SK-N-SH treated with all-trans-retinoic acid at 6 μM for 48 hours (cell line): Measurements from ENCODE around the gene ADK.

Experiments used
- ATAC-seq: fragments of 200-7000 bp; cut with Tn5 transposase; 3 replicates; pipeline ENCODE4 v1.9.1; 2020; ENCODE audit warnings: mild to moderate bottlenecking, moderate library complexity
- ARNTL ChIP-seq: fragments of 450-650 bp; formaldehyde crosslinking; IDR thresholded peaks from 2 replicates; pipeline ENCODE4 v1.5.0; 2020; ENCODE audit warnings: low read depth, mild to moderate bottlenecking, moderate library complexity, borderline replicate concordance
- BACH2 ChIP-seq: fragments of 250-450 bp; sonication (Bioruptor Pico); IDR thresholded peaks from 2 replicates; pipeline ENCODE4 v1.9.0; 2021; ENCODE audit warnings: mild to moderate bottlenecking, borderline replicate concordance
- CSDC2 ChIP-seq: fragments of 250-450 bp; sonication (Bioruptor Pico); IDR thresholded peaks from 2 replicates; pipeline ENCODE4 v1.5.0; 2020; ENCODE audit warnings: mild to moderate bottlenecking, moderate library complexity
- ESRRG ChIP-seq: fragments of 250-450 bp; sonication (Bioruptor Pico); IDR thresholded peaks from 2 replicates; pipeline ENCODE4 v1.6.1; 2021; ENCODE audit warnings: mild to moderate bottlenecking
- ISL1 ChIP-seq: fragments of 250-450 bp; sonication (Bioruptor Pico); IDR thresholded peaks from 2 replicates; pipeline ENCODE4 v2.1.2; 2022; ENCODE audit warnings: mild to moderate bottlenecking, moderate library complexity
- OSR1 ChIP-seq: fragments of 250-450 bp; sonication (Bioruptor Pico); IDR thresholded peaks from 2 replicates; pipeline ENCODE4 v1.8.0; 2022; ENCODE audit warnings: moderate library complexity, mild to moderate bottlenecking, inconsistent platforms
- PPARA ChIP-seq: fragments of 250-450 bp; sonication (Bioruptor Pico); IDR thresholded peaks from 2 replicates; pipeline ENCODE4 v1.5.0; 2020; ENCODE audit warnings: mild to moderate bottlenecking, borderline replicate concordance
- RARB ChIP-seq: fragments of 250-450 bp; sonication (Bioruptor Pico); IDR thresholded peaks from 2 replicates; pipeline ENCODE4 v1.8.0; 2021; ENCODE audit warnings: mild to moderate bottlenecking, moderate library complexity
- SNAI2 ChIP-seq: fragments of 250-450 bp; sonication (Bioruptor Pico); IDR thresholded peaks from 2 replicates; pipeline ENCODE4 v1.5.0; 2020; ENCODE audit warnings: mild to moderate bottlenecking, moderate library complexity
- TCF4 ChIP-seq: fragments of 250-450 bp; sonication (Bioruptor Pico); IDR thresholded peaks from 2 replicates; pipeline ENCODE4 v1.8.0; 2021; ENCODE audit warnings: mild to moderate bottlenecking, moderate library complexity, borderline replicate concordance
- TOX ChIP-seq: fragments of 250-450 bp; sonication (Bioruptor Pico); IDR thresholded peaks from 2 replicates; pipeline ENCODE4 v1.8.0; 2021; ENCODE audit warnings: mild to moderate bottlenecking, moderate library complexity, borderline replicate concordance
- ZC3H10 ChIP-seq: fragments of 250-450 bp; sonication (Bioruptor Pico); IDR thresholded peaks from 2 replicates; pipeline ENCODE4 v1.5.1; 2021; ENCODE audit warnings: mild to moderate bottlenecking, moderate library complexity
- ZFP3 ChIP-seq: fragments of 250-450 bp; sonication (Bioruptor Pico); IDR thresholded peaks from 2 replicates; pipeline ENCODE4 v1.5.0; 2020; ENCODE audit warnings: mild to moderate bottlenecking, moderate library complexity
- ZFP30 ChIP-seq: fragments of 450-650 bp; formaldehyde crosslinking; IDR thresholded peaks from 2 replicates; pipeline ENCODE4 v1.5.0; 2022; ENCODE audit warnings: mild to moderate bottlenecking, moderate library complexity
- ZNF565 ChIP-seq: fragments of 450-650 bp; formaldehyde crosslinking; conservative IDR thresholded peaks from 2 replicates; pipeline ENCODE4 v1.5.0; 2020; ENCODE audit warnings: low read depth, mild to moderate bottlenecking, moderate library complexity
- ZNF70 ChIP-seq: fragments of 450-650 bp; formaldehyde crosslinking; IDR thresholded peaks from 2 replicates; pipeline ENCODE4 v1.5.0; 2020; ENCODE audit warnings: mild to moderate bottlenecking, moderate library complexity
- TF ChIP-seq, protein P1 (sequence below): fragments of 250-450 bp; sonication (Bioruptor Pico); IDR thresholded peaks from 2 replicates; pipeline ENCODE4 v1.8.0; 2021; ENCODE audit warnings: low read depth, mild to moderate bottlenecking, moderate library complexity, borderline replicate concordance
- TF ChIP-seq, protein P2 (sequence below): fragments of 250-450 bp; sonication (Bioruptor Pico); IDR thresholded peaks from 2 replicates; pipeline ENCODE4 v1.5.0; 2020; ENCODE audit warnings: mild to moderate bottlenecking, moderate library complexity
- TF ChIP-seq, protein P3 (sequence below): fragments of 250-450 bp; sonication (Bioruptor Pico); IDR thresholded peaks from 2 replicates; pipeline ENCODE4 v1.5.1; 2021; ENCODE audit warnings: mild to moderate bottlenecking, moderate library complexity
- TF ChIP-seq, protein P4 (sequence below): fragments of 250-450 bp; sonication (Bioruptor Pico); IDR thresholded peaks from 2 replicates; pipeline ENCODE4 v1.8.0; 2020; ENCODE audit warnings: mild to moderate bottlenecking, moderate library complexity, borderline replicate concordance
- TF ChIP-seq, protein P5 (sequence below): fragments of 250-450 bp; sonication (Bioruptor Pico); IDR thresholded peaks from 2 replicates; pipeline ENCODE4 v1.5.1; 2020; ENCODE audit warnings: low read depth, mild to moderate bottlenecking, moderate library complexity

The ADK gene

DNA sequence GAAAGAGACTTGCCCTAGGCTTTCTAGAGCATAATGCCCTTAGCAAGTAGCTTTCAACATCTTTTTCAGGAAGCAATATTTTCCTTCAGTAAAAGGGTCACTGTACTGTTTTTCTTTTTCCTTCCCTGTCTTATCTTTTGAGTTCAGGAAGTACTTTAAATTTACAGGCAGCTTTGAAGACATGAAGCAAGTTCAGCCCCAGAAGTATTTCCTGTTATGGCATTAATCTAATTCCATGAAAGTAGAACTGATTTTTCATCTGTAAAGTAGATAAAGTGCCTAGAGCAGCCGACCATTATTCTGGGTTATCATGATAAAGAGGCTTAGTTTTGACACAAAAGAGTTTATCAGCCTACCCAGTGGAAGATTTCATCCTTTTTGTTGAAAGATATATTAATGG is 288.2 kb downstream of the ADK start (continued):
- TF ChIP-seq CSDC2 (CRISPR knock-in tag): no peak
- TF ChIP-seq RARB (CRISPR knock-in tag): no peak
- no peak for TF ChIP-seq PPARA
- peak; percentile 85 for TF ChIP-seq TCF4 (CRISPR knock-in tag)
- TF ChIP-seq ZNF565 (CRISPR knock-in tag): no peak

DNA sequence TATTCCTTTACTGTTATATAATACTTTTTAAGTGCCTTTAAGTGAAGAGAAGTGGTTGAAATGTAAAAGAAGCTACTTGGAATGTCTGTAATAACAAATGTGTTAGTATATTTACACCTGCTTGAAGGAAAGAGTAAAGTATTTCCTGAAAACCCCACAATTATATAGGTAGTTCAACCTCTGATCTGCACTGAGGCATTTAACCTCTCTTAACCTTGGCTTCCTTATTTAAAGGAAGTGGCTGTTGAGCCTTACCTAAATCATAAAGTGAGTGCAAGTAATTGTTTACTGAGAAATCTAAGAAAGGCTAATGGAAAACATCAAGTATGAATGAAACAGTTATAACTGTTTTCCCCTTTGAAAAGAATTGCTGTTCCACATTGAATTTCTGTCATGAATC is 294.5 kb downstream of the ADK start:
- TF ChIP-seq ZC3H10 (no peak), PPARA (no peak), ISL1 (no peak), RARB (CRISPR knock-in tag) (no peak), ESRRG (no peak), CSDC2 (CRISPR knock-in tag) (no peak), BACH2 (CRISPR knock-in tag) (no peak), OSR1 (CRISPR knock-in tag) (no peak), SNAI2 (no peak), TCF4 (CRISPR knock-in tag) (no peak)
- TF ChIP-seq, protein P1, sequence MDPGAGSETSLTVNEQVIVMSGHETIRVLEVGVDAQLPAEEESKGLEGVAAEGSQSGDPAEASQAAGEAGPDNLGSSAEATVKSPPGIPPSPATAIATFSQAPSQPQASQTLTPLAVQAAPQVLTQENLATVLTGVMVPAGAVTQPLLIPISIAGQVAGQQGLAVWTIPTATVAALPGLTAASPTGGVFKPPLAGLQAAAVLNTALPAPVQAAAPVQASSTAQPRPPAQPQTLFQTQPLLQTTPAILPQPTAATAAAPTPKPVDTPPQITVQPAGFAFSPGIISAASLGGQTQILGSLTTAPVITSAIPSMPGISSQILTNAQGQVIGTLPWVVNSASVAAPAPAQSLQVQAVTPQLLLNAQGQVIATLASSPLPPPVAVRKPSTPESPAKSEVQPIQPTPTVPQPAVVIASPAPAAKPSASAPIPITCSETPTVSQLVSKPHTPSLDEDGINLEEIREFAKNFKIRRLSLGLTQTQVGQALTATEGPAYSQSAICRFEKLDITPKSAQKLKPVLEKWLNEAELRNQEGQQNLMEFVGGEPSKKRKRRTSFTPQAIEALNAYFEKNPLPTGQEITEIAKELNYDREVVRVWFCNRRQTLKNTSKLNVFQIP (CRISPR knock-in tag): no peak
- TF ChIP-seq, protein P2, sequence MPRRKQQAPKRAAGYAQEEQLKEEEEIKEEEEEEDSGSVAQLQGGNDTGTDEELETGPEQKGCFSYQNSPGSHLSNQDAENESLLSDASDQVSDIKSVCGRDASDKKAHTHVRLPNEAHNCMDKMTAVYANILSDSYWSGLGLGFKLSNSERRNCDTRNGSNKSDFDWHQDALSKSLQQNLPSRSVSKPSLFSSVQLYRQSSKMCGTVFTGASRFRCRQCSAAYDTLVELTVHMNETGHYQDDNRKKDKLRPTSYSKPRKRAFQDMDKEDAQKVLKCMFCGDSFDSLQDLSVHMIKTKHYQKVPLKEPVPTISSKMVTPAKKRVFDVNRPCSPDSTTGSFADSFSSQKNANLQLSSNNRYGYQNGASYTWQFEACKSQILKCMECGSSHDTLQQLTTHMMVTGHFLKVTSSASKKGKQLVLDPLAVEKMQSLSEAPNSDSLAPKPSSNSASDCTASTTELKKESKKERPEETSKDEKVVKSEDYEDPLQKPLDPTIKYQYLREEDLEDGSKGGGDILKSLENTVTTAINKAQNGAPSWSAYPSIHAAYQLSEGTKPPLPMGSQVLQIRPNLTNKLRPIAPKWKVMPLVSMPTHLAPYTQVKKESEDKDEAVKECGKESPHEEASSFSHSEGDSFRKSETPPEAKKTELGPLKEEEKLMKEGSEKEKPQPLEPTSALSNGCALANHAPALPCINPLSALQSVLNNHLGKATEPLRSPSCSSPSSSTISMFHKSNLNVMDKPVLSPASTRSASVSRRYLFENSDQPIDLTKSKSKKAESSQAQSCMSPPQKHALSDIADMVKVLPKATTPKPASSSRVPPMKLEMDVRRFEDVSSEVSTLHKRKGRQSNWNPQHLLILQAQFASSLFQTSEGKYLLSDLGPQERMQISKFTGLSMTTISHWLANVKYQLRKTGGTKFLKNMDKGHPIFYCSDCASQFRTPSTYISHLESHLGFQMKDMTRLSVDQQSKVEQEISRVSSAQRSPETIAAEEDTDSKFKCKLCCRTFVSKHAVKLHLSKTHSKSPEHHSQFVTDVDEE (CRISPR knock-in tag): no peak
- TF ChIP-seq, protein P3, sequence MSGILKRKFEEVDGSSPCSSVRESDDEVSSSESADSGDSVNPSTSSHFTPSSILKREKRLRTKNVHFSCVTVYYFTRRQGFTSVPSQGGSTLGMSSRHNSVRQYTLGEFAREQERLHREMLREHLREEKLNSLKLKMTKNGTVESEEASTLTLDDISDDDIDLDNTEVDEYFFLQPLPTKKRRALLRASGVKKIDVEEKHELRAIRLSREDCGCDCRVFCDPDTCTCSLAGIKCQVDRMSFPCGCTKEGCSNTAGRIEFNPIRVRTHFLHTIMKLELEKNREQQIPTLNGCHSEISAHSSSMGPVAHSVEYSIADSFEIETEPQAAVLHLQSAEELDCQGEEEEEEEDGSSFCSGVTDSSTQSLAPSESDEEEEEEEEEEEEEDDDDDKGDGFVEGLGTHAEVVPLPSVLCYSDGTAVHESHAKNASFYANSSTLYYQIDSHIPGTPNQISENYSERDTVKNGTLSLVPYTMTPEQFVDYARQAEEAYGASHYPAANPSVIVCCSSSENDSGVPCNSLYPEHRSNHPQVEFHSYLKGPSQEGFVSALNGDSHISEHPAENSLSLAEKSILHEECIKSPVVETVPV (CRISPR knock-in tag): no peak
- no peak for ATAC-seq

DNA sequence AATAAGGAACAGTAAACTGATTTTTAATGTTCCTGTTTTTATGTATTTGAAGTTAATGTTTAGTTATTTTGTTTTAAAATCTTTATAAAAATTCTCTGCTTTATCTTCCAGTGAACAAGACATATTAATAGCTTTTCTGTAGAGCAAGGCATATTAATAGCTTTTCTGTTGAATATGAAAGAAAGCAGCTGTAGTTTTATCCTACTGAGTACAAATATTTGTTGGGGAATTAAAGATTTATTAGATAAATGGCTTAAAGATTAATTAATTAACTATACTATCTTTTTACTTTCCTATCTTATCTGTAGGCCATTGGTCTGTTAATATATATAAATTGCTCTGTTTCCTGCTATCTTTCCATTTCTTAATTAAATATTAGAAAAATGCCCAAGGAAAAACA is 299.6 kb downstream of the ADK start:
- no peak for ATAC-seq
- no peak for TF ChIP-seq OSR1 (CRISPR knock-in tag)
- TF ChIP-seq ESRRG: no peak
- TF ChIP-seq BACH2 (CRISPR knock-in tag): no peak
- no peak for TF ChIP-seq ZFP3 (CRISPR knock-in tag)
- no peak for TF ChIP-seq ZNF565 (CRISPR knock-in tag)
- no peak for TF ChIP-seq SNAI2
- TF ChIP-seq, protein P1 (CRISPR knock-in tag): no peak
- no peak for TF ChIP-seq PPARA
- TF ChIP-seq TCF4 (CRISPR knock-in tag): peak; percentile 92
- TF ChIP-seq ZFP30 (CRISPR knock-in tag): no peak
- no peak for TF ChIP-seq CSDC2 (CRISPR knock-in tag)
- no peak for TF ChIP-seq ARNTL
- TF ChIP-seq, protein P3 (CRISPR knock-in tag): peak; percentile 63; the same call in 1 of the 2 replicates
- TF ChIP-seq, protein P4, sequence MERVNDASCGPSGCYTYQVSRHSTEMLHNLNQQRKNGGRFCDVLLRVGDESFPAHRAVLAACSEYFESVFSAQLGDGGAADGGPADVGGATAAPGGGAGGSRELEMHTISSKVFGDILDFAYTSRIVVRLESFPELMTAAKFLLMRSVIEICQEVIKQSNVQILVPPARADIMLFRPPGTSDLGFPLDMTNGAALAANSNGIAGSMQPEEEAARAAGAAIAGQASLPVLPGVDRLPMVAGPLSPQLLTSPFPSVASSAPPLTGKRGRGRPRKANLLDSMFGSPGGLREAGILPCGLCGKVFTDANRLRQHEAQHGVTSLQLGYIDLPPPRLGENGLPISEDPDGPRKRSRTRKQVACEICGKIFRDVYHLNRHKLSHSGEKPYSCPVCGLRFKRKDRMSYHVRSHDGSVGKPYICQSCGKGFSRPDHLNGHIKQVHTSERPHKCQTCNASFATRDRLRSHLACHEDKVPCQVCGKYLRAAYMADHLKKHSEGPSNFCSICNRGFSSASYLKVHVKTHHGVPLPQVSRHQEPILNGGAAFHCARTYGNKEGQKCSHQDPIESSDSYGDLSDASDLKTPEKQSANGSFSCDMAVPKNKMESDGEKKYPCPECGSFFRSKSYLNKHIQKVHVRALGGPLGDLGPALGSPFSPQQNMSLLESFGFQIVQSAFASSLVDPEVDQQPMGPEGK (CRISPR knock-in tag): no peak
- no peak for TF ChIP-seq ZC3H10
- TF ChIP-seq, protein P5, sequence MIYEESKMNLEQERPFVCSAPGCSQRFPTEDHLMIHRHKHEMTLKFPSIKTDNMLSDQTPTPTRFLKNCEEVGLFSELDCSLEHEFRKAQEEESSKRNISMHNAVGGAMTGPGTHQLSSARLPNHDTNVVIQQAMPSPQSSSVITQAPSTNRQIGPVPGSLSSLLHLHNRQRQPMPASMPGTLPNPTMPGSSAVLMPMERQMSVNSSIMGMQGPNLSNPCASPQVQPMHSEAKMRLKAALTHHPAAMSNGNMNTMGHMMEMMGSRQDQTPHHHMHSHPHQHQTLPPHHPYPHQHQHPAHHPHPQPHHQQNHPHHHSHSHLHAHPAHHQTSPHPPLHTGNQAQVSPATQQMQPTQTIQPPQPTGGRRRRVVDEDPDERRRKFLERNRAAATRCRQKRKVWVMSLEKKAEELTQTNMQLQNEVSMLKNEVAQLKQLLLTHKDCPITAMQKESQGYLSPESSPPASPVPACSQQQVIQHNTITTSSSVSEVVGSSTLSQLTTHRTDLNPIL (CRISPR knock-in tag): no peak
- TF ChIP-seq TOX (CRISPR knock-in tag): no peak
- TF ChIP-seq, protein P2 (CRISPR knock-in tag): 0 out of 2 replicates have a peak, but pooled peaks have one; percentile 14
- TF ChIP-seq RARB (CRISPR knock-in tag): no peak
- no peak for TF ChIP-seq ZNF70 (CRISPR knock-in tag)
